ENCODE data around the gene GATA2.

DNA sequence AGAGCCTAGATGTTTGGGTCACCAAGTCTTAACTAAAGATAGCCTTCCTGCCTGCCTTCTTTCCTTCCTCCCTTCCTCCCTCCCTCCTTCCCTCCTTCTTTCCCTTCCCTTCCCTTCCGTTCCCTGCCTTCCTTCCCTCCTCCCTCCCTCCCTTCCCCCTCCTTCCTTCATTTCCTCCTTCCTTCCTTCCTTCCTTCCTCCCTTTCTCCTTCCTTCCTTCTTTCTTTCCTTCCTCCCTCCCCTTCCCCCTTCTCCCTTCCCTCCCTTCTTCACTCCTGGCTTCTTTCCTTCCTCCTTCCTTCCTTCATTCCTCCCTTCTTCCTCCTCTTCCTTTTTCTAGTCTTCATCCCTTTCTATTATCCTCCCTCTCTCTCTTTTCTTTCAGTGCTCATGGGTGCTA, 28.3 kb downstream of the GATA2 start:
- TF ChIP-seq, protein P1, sequence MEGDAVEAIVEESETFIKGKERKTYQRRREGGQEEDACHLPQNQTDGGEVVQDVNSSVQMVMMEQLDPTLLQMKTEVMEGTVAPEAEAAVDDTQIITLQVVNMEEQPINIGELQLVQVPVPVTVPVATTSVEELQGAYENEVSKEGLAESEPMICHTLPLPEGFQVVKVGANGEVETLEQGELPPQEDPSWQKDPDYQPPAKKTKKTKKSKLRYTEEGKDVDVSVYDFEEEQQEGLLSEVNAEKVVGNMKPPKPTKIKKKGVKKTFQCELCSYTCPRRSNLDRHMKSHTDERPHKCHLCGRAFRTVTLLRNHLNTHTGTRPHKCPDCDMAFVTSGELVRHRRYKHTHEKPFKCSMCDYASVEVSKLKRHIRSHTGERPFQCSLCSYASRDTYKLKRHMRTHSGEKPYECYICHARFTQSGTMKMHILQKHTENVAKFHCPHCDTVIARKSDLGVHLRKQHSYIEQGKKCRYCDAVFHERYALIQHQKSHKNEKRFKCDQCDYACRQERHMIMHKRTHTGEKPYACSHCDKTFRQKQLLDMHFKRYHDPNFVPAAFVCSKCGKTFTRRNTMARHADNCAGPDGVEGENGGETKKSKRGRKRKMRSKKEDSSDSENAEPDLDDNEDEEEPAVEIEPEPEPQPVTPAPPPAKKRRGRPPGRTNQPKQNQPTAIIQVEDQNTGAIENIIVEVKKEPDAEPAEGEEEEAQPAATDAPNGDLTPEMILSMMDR (IDR thresholded peaks at IDR 0.05): no peak
- TF ChIP-seq POLR2A (IDR thresholded peaks at IDR 0.05): no peak
